Measurements from ENCODE around the gene KRT4. TPM values are rescaled to one million over a fixed set of nuclear protein-coding genes. Genes with fewer than 3 reads are reported as not detected.
"Not testable (repeated sequence)": the region's sequence is repeated elsewhere in the genome, so short reads cannot be mapped to it uniquely, and the experiment has no call there.

Gene KRT4
- total RNA-seq, 4 donors from 2014 or later: not detected

- DNase-seq (ENCODE audit: low spot score) (no peak), ATAC-seq (ENCODE audit: low FRiP score) (no peak)
- no peak for TF ChIP-seq CTCF (IDR thresholded peaks at IDR 0.05)
These were observed 49.9 kb downstream of the KRT4 start for GRCh38 chr12:52763991-52764390.

- TF ChIP-seq CTCF (IDR thresholded peaks at IDR 0.05): no peak
- ATAC-seq (ENCODE audit: low FRiP score) (no peak), DNase-seq (ENCODE audit: low spot score) (no peak)
These were observed 50.8 kb downstream of the KRT4 start for GRCh38 chr12:52763036-52763659.

GRCh38 chr12:52761802-52762201 is 52.1 kb downstream of the KRT4 start:
- ATAC-seq (ENCODE audit: low FRiP score) (no peak), DNase-seq (ENCODE audit: low spot score) (no peak)
- TF ChIP-seq CTCF (IDR thresholded peaks at IDR 0.05): no peak

- not testable (repeated sequence) for DNase-seq (ENCODE audit: low spot score); ATAC-seq (ENCODE audit: low FRiP score)
These were observed 52.7 kb downstream of the KRT4 start for GRCh38 chr12:52761218-52761617.

DNA sequence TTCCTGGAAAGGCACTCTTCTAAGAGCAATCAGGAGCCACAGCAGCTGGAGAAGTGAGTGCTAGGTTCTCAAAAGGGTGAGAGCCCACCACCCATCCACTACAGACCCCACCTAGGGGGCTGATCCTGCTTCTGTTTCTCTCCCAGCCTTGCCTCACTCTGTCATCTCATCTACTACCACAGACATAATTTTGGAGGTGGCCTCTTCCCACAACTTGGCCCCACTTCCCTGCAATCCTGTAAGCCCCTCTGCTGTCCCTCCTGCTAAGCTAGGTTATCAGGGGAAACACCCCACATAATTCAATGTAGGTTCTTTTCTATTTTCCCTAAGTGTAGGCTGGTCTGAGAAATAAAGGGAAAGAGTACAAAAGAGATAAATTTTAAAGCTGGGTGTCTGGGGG is 53.3 kb downstream of the KRT4 start:
- TF ChIP-seq CTCF (IDR thresholded peaks at IDR 0.05): no peak
- no peak for ATAC-seq (ENCODE audit: low FRiP score)
- DNase-seq (ENCODE audit: low spot score): no peak

- no peak for DNase-seq (ENCODE audit: low spot score)
- TF ChIP-seq CTCF (IDR thresholded peaks at IDR 0.05): no peak
- no peak for ATAC-seq (ENCODE audit: low FRiP score)
These were observed 54.2 kb downstream of the KRT4 start for GRCh38 chr12:52759695-52760094.

DNA sequence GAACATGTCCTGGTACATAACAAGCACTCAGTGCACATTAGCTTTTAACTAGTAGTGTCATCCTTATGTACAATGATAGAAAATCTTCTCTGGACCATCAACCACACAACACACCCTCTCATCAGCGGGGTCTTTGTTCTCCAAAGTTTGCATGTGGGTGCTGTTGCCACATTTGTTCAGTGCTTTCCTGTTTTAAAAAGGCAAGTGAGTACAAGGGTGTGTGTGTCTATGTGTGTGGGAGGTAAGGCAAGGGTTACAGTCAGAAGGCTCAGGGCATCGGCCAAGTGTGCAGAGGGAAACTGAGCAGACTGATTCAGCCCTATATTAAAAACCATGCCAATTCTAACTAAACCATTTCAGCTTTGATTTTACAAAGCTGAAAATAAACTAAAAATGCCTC is 54.7 kb downstream of the KRT4 start:
- DNase-seq (ENCODE audit: low spot score): no peak
- ATAC-seq (ENCODE audit: low FRiP score): no peak
- no peak for TF ChIP-seq CTCF (IDR thresholded peaks at IDR 0.05)
